ENCODE measurements around the gene UTP3.
A peak's percentile ranks its signal among the peaks of the same experiment; 100 is the strongest.
"Not testable (repeated sequence)": the region's sequence is repeated elsewhere in the genome, so short reads cannot be mapped to it uniquely, and the experiment has no call there.

Gene UTP3

DNA sequence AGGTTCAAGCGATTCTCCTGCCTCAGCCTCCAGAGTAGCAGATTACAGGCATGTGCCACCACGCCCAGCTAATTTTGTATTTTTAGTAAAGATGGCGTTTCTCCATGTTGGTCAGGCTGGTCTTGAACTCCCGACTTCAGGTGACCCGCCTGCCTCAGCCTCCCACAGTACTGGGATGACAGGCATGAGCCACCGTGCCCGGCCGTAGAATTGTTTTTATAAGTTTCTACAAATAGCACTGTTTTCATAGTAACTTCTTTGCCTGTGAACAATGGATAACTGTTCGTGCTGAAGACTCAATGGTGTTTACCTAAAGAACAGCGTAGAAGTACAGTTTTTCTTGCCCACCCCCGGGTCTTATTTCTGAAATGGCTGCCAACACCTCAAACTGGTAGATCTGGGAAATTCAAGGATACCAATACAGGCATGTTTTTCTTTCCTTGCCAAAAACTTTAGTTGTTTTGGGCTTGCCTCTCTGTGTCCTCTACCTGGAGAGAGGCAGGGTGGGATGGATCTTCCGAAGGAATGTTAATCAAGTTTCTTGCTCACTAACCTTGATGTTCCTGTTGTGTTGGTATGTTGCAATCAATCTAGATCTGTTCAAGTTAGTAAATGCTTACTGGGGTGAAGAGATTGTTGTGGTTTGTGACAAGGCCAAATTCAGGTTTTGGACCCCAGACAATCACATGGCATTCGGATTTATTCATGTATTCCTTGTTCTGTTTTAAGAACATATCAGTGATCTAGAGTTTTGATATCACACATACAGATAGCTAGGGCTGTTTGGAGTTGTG, 30.7 kb downstream of the UTP3 start:
- no peak for DNase-seq

DNA sequence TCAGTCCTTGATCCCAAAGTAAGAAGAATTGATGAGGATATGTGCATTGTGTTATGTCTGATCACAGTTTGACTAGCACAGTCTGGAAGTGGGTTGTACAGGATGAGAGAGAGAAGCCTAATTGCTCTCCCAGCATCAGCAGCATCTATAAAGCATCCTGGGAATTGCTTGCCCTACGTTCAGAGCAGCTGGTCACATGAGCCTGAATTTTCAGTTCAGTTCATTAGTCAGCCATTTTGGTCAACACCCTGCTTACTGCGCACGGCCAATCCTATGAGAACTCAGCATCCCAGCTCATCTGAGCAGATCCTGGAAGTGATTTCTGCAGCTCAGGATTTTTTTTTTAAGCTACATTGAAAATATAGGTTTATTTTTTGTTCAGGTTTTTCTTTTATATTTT, 33.4 kb downstream of the UTP3 start, which contains the start of gene RUFY3:
Gene RUFY3 (plus strand): TSS at position 218 of the 400 bp plus-strand sequence. CDS start 610 bp downstream, outside the sequence.
- DNase-seq = no peak

DNA sequence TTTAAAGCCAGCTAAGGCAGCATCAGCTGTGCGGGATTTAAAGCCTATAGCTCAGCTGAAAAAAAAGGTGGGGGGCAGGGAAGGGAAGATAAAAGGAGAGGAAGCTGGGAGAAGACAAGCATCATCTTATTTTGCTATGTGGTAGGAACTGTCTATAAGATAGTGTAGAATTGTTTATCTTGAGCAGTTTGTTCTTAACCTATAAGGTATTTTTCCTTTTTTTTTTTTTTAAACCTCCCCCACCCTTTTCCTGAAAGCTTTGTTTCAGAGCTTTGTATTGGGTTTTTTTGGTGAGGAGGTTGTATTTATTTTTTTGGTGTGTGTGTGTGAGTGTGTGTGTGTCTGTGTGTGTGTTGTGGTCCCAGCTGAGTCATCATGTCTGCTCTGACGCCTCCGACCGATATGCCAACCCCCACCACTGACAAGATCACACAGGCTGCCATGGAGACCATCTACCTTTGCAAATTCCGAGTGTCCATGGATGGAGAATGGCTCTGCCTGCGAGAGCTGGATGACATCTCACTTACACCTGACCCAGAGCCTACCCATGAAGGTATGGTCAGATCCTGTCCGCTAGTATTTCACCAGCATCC, 34.0 kb downstream of the UTP3 start:
- peak; percentile 39 for DNase-seq

DNA sequence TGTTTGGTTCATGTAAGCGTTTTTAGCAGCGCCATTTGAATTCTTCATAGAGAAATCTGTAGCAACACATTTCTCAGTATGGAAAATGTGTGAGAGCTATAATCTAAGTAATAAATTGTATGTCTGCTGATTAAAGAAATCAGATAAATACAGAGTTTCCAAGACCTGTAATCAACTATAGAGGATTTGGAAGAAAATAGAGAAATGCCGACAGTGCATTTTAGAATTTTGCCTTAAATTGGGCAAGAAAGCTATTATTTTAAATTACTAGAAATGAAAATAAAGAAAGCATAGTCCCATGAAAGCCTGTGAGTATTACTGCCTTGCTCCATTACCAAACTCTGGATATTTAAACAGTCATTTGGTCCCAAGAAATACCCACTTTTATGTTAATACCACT, 36.1 kb downstream of the UTP3 start:
- no peak for DNase-seq

DNA sequence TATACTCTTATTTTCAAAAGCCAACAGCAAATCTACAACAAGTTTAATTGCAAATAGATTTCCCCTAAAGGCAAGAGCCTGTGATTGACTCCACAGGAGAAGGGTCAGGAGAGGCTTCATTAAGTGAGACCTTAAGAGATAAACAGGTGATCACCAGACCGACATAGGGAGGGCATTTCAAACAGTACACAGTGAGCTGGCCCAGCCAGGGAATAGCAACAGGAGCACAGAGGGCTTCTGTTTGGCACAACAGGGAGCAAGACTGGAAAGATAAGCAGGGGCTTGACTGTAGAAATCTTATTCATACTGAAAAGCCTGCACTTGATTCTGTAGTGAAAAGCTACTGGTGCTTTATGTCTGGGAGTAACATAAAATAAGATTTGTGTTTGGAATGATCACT, 37.3 kb downstream of the UTP3 start:
- DNase-seq = no peak

GRCh38 chr4:70726515-70726914, 38.2 kb downstream of the UTP3 start:
- not testable (repeated sequence) for DNase-seq

GRCh38 chr4:70728091-70728490, 39.8 kb downstream of the UTP3 start:
- DNase-seq = no peak

DNA sequence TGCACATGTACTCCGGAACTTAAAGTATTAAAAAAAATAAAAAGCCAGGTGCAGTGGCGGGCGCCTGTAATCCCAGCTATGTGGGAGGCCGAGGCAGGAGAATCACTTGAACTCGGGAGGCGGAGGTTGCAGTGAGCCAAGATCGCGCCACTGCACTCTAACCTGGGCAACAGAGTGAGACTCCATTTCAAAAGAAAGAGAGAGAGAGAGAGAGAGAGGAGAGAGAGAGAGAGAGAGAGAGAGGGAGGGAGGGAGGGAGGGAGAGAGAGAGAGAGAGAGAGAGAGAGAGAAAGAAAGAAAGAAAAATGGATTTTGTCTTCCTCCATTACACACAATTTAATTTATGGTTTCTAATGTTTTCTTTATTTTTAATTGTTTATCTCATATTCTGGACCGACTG, 44.5 kb downstream of the UTP3 start:
- not testable (repeated sequence) for DNase-seq

GRCh38 chr4:70734168-70734954, 46.0 kb downstream of the UTP3 start:
- no peak for DNase-seq

DNA sequence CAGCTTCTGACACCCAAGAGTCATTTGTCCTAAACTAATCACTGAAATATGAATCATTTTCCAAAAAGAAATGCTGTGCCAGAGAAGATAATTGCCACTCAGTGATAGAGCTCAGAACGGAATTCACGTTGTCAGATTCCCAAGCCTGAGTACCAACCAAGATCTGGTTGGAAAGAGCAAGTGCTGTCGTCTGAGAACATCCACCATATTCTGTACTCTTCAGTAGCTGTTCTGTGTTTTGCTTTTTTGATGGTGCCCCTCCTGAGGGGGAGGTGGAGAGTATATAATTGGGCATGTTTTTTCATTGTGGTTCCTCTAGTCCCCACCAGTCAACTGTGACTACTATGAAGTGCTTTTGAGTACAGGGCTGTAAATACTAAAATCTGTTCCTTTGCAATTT, 46.6 kb downstream of the UTP3 start:
- no peak for DNase-seq

DNA sequence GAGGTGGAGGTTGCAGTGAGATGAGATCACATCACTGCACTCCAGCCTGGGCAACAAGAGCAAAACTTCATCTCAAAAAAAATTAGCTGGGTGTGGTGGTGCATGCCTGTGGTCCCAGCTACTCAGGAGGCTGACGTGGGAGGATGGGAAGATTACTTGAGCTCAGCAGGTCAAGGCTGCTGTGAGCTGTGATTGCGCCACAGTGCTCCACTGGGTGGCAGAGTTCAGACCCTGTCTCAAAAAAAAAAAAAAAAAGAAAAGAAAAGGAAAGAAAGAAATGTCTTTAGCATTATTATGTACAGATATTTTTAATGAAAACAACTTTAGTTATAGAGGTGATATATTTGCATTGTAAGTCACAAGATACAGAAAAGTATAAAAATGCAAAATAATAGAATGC, 47.6 kb downstream of the UTP3 start:
- DNase-seq = peak; percentile 41

DNA sequence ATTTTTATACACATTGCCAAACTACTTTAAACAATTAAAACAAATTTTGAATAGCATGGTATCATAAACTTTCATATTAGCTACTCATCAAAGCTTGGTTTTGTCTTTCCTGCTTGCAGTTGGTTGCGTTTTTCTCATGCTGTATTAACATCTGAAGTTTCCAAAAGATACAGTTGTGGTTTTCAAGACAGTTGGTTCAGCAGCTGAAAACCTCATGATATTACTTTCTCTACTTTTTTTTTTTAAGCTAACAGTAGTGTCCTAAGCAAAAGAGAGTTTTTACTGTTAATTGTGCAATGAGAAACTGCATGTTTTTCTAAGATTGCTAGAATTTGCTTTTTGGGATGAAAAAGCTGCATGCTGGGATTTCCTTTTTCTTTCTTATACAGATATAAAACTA, 48.7 kb downstream of the UTP3 start:
- no peak for DNase-seq

GRCh38 chr4:70737409-70737808, 49.1 kb downstream of the UTP3 start:
- no peak for DNase-seq

DNA sequence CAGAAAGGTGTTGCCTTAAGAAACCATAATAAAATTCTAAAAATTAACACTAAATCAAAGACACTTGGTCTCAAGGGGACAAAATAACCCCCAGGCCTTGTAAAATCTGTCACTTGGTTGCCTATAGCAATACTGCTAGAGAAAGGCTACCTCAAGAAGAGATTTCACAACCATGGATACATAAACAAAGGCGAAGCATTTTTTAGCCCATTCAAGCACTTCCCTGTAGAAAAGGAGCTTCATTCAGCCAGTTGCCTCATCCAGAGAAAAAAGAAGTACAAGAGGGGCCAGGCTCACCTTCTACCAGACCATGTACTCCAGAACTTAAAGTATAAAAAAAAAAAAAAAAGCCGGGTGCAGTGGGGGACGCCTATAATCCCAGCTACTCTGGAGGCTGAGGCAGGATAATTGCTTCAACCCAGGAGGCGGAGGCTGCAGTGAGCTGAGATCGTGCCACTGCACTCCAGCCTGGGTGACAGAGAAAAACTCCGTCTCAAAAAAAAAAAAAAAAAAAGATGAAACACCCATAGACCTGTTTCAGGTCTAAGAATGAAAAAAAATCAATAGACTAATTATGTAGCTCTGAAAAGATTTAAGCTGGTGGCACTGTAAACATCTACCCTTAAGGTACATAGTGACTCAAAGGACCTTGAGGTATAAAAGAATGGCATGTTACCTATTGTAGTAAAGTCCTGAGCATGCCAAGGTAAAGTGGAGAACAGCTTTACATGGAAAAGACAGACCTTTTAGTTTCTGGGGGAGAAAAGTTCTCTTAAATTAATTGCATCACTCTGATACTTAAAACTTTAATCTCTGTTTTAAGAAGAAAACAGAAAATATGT, 51.4 kb downstream of the UTP3 start:
- no peak for DNase-seq
